ENCODE data around the gene SULF2.
"Not testable (repeated sequence)": the region's sequence is repeated elsewhere in the genome, so short reads cannot be mapped to it uniquely, and the experiment has no call there.

Gene SULF2

DNA sequence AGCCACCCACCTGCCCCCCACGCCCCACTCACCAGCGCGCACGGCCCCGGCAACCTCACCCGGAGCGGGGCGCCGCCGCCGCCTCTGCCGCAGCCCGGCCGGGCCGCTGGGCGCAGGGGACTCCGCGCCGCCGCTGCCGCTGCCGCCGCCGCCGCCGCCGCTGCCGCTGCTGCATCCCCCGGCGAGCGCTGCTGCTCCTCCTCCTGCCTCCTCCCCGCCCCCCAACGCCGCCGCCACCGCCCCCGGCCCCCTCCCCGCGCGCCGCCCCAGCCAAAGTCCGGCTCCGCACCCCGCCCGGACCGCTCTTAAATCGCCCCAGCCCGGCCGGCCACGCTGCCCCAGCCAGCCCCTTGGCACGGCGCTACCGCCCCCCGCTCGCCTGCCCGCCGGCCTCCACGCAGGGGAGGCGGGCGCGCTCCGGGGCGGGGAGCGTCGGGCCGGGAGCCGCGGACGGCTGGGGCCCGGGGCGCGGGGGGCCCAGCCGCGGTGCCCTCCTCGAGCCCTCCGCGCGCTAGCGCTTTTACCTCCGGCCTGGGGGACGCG is at the start of gene SULF2:
SULF2 (minus strand) TSS at position 171 of the 543 bp plus-strand sequence. CDS start 28,118 bp downstream, outside the sequence.
- Histone ChIP-seq H3K9me3 (ENCODE audit: insufficient read depth, low read length) (no peaks in the 10 kb centered on the region), H3K36me3 (ENCODE audit: insufficient read depth, insufficient read length, low read length) (peaks cover 23% of the 10 kb centered on the region), H3K4me3 (ENCODE audit: insufficient read length, low read depth) (peak within 1 kb of the TSS; percentile 74), H3K27me3 (ENCODE audit: insufficient read depth, insufficient read length) (peaks cover 18% of the 10 kb centered on the region), H3K9ac (ENCODE audit: insufficient read length, low read depth) (peak within 1 kb of the TSS; percentile 89), H3K4me1 (ENCODE audit: insufficient read depth, insufficient read length) (no peaks in the 10 kb centered on the region)
- no peak for DNase-seq (ENCODE audit: low read depth, low spot score)
- TF ChIP-seq YY1 (IDR thresholded peaks at IDR 0.05; ENCODE audit: insufficient read depth, insufficient read length) (no peak), SUZ12 (IDR thresholded peaks at IDR 0.05; ENCODE audit: extremely low read depth, insufficient read depth, insufficient read length) (no peak), ZNF274 (IDR thresholded peaks at IDR 0.05; ENCODE audit: low read depth, low read length) (no peak)

DNA sequence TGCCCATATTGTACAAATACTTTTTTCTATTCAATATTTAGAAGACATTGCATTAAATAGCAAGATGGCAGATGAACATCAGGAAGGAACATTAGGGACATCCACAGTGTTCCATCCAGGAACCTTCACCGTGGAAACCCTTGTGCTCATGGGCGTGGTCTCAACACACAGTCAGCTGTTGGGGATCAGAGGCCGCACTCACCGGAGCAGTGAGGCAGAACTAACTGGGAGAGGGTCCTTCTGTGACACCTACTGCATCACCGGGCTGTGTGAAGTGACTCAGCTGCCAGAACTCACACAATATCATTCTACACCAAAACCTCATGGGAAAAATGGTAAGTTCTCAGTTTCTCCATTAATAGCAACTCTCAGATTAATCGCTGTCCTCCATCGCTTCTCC is 46.4 kb upstream of the SULF2 start:
- H3K9ac ChIP-seq (ENCODE audit: insufficient read length, low read depth); H3K4me1 ChIP-seq (ENCODE audit: insufficient read depth, insufficient read length); DNase-seq (ENCODE audit: low read depth, low spot score); H3K27me3 ChIP-seq (ENCODE audit: insufficient read depth, insufficient read length); H3K9me3 ChIP-seq (ENCODE audit: insufficient read depth, low read length); H3K4me3 ChIP-seq (ENCODE audit: insufficient read length, low read depth); H3K36me3 ChIP-seq (ENCODE audit: insufficient read depth, insufficient read length, low read length): not testable (repeated sequence)

DNA sequence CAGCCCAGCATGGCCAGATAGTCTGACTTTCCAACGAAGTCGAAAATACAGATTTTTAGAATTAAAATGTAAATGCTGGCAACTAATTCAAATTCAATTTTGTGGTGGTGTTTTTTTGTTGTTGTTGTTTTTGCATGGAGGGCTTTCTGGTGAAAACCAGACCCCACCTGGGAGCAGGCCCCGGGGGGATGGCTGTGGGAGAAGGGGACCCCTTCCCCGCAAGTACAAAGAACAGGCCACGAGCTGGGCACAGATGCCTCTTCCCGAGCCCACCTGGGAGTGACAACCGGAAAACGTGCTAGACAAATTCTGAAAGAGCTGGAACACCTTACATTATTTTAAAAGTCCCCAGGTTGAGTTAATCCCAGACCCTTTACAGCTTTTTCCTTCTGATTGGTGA is 41.4 kb upstream of the SULF2 start:
- not testable (repeated sequence) for H3K9ac ChIP-seq (ENCODE audit: insufficient read length, low read depth); H3K4me1 ChIP-seq (ENCODE audit: insufficient read depth, insufficient read length); H3K9me3 ChIP-seq (ENCODE audit: insufficient read depth, low read length); H3K27me3 ChIP-seq (ENCODE audit: insufficient read depth, insufficient read length); DNase-seq (ENCODE audit: low read depth, low spot score); H3K36me3 ChIP-seq (ENCODE audit: insufficient read depth, insufficient read length, low read length); H3K4me3 ChIP-seq (ENCODE audit: insufficient read length, low read depth)

DNA sequence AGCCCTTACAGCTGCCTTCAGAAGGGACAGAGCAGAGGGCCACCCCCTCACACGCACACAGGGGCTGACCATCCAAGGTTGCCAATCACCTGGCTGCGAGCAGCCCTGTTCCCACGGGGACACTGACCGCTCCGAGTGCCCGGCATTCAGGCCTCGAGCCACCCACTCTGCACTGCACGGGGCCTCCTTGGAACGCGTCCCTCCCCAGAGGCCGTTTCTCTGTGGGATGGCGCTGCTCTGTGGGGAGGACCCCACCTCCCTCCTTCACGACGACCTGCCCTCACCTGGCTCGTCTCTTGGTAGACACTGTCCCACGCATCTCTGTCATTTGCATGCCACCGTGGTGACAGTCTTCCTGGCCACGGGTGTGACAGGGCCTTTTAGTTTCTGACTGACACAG is 40.7 kb upstream of the SULF2 start:
- not testable (repeated sequence) for H3K9ac ChIP-seq (ENCODE audit: insufficient read length, low read depth); H3K4me1 ChIP-seq (ENCODE audit: insufficient read depth, insufficient read length); H3K27me3 ChIP-seq (ENCODE audit: insufficient read depth, insufficient read length); H3K36me3 ChIP-seq (ENCODE audit: insufficient read depth, insufficient read length, low read length); H3K4me3 ChIP-seq (ENCODE audit: insufficient read length, low read depth); DNase-seq (ENCODE audit: low read depth, low spot score); H3K9me3 ChIP-seq (ENCODE audit: insufficient read depth, low read length)

DNA sequence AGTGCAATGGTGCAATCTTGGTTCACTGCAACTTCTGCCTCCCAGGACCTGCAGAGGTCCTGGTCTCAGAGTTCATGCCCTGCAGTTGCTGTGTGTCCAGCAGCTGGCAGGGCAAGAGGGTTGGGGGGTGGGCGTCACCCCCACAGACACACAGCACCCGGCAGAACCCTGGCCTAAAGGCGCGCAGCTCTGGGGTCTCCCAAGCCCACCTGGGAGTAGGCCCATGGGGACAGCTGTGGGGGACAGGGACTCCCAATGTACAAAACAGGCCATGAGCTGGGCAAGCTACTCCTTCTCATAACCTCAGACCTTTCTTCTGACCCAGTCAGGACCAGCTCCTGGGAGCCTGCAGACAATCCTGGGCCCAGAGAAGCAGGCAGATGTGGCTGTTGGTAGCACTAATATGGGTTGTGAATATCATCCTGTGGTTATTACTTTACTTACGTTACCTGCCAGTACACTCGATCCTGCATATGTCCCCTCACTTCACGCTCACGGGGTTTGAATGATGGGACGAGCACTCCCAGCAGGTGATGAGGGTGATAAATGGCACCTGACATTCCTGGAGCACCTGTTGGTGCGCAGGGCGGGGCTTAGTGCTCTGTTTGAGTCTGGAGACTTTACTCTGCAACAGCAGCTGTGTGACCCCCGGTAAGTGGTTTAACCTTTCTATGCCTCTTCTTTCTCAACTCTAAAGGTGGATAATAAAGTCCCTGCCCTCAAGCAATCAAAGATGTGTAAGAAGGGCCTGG is 39.9 kb upstream of the SULF2 start:
- DNase-seq (ENCODE audit: low read depth, low spot score), result no peak
- H3K4me1 ChIP-seq (ENCODE audit: insufficient read depth, insufficient read length), result peaks cover 4% of the 10 kb centered on the region
- no peaks in the 10 kb centered on the region for H3K27me3 ChIP-seq (ENCODE audit: insufficient read depth, insufficient read length)
- no peak overlapping the region for H3K9ac ChIP-seq (ENCODE audit: insufficient read length, low read depth)
- no peak overlapping the region for H3K4me3 ChIP-seq (ENCODE audit: insufficient read length, low read depth)
- H3K36me3 ChIP-seq (ENCODE audit: insufficient read depth, insufficient read length, low read length), result no peaks in the 10 kb centered on the region
- H3K9me3 ChIP-seq (ENCODE audit: insufficient read depth, low read length), result no peaks in the 10 kb centered on the region
- TF ChIP-seq YY1 (IDR thresholded peaks at IDR 0.05; ENCODE audit: insufficient read depth, insufficient read length) (no peak), SUZ12 (IDR thresholded peaks at IDR 0.05; ENCODE audit: extremely low read depth, insufficient read depth, insufficient read length) (no peak), ZNF274 (IDR thresholded peaks at IDR 0.05; ENCODE audit: low read depth, low read length) (no peak)

DNA sequence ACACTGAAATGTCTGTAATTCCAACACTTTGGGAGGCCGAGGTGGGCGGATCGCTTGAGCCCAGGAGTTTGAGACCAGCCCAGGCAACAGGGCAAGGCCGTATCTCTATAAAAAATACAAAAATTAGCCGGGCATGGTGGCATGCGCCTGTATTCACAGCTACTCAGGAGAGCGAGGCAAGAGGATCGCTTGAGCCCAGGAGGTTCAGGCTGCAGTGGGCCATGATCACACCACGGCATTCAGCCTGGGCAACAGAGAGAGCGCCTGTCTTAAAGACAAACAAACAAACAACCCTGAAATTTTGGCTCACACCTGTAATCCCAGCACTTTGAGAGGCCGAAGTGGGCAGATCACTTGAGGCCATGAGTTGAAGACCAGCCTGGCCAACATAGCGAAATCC is 38.7 kb upstream of the SULF2 start:
- H3K27me3 ChIP-seq (ENCODE audit: insufficient read depth, insufficient read length); H3K36me3 ChIP-seq (ENCODE audit: insufficient read depth, insufficient read length, low read length); DNase-seq (ENCODE audit: low read depth, low spot score); H3K4me3 ChIP-seq (ENCODE audit: insufficient read length, low read depth); H3K9ac ChIP-seq (ENCODE audit: insufficient read length, low read depth); H3K9me3 ChIP-seq (ENCODE audit: insufficient read depth, low read length); H3K4me1 ChIP-seq (ENCODE audit: insufficient read depth, insufficient read length): not testable (repeated sequence)

DNA sequence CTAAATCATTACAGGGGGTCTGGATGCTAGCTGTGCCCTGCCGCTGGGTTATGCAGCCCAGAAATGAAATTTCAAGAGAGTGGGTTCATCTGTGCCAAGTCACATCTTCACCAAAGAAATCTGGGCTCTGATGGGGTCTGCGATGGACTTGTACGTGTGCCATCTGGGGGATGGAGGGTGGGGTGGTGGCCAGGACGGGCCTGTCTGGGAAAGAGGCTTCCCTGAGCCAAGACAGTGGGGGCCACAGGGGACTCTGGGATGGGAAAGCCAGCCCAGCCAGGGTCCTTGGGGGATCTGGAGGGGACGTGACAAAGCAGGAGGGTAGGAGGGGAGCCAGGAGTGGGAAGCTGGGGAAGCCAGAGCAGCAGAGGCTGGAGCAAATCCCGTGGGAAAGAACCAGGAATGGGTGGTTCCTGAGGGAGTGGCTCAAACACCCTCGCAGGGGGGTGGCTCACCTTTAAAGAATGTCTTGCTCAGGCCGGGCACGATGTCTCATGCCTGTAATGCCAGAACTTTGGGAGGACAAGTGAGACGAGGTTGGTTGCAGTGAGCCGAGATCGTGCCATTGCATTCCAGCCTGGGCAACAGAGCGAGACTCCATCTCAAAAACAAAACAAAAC is 36.3 kb upstream of the SULF2 start:
- no peaks in the 10 kb centered on the region for H3K36me3 ChIP-seq (ENCODE audit: insufficient read depth, insufficient read length, low read length)
- H3K27me3 ChIP-seq (ENCODE audit: insufficient read depth, insufficient read length), result no peaks in the 10 kb centered on the region
- peaks cover 8% of the 10 kb centered on the region for H3K4me1 ChIP-seq (ENCODE audit: insufficient read depth, insufficient read length)
- H3K9me3 ChIP-seq (ENCODE audit: insufficient read depth, low read length), result no peaks in the 10 kb centered on the region
- H3K4me3 ChIP-seq (ENCODE audit: insufficient read length, low read depth), result no peak overlapping the region
- TF ChIP-seq SUZ12 (IDR thresholded peaks at IDR 0.05; ENCODE audit: extremely low read depth, insufficient read depth, insufficient read length) (no peak), ZNF274 (IDR thresholded peaks at IDR 0.05; ENCODE audit: low read depth, low read length) (no peak), YY1 (IDR thresholded peaks at IDR 0.05; ENCODE audit: insufficient read depth, insufficient read length) (no peak)
- DNase-seq (ENCODE audit: low read depth, low spot score), result no peak
- no peak overlapping the region for H3K9ac ChIP-seq (ENCODE audit: insufficient read length, low read depth)
